SK-N-SH (cell line): ENCODE results near the gene ATN1. TPM values are rescaled to one million over a fixed set of nuclear protein-coding genes. Genes with fewer than 3 reads are reported as not detected.

Experiments used
- CTCF ChIA-PET: fragments of 300-600, 350-600 bp; formaldehyde crosslinking; extraction: SDS; loops from one replicate; lab custom pipeline; 2021; lab: Yijun Ruan, JAX
- POLR2A ChIA-PET: fragments of 350-600 bp; sonication (Branson Sonifier 250); formaldehyde crosslinking; extraction: SDS; loops from one replicate; lab custom pipeline; 2020; ENCODE audit warnings: antibody characterized with exemption, inconsistent platforms; lab: Yijun Ruan, JAX
- DNase-seq: peaks from one replicate; pipeline ENCODE4 v3.0.0; 2012
- H2AFZ ChIP-seq: fragments of 200-600 bp; sonication (generic); 2 replicates; pipeline ENCODE4 v1.8.1; 2016; ENCODE audit warnings: antibody characterized with exemption, mild to moderate bottlenecking, low read depth
- H3F3A ChIP-seq: fragments of 200-600 bp; sonication (generic); replicated peaks from 2 replicates; pipeline ENCODE3; 2016; ENCODE audit warnings: antibody characterized with exemption, mild to moderate bottlenecking; ENCODE audit not compliant: insufficient read depth
- H3K27ac ChIP-seq, 2 experiments: fragments of 200-500 bp in 1 of 2; fragments of 200-600 bp in 1 of 2; sonication (Bioruptor generic) in 1 of 2; sonication (generic), shearing (Covaris generic) in 1 of 2; 2 replicates each; pipeline versions ENCODE4 v1.5.1 to v1.6.1; 2014 to 2016; ENCODE audit warnings: low read depth in 2 of 2, inconsistent platforms in 1 of 2, low read length in 1 of 2, mild to moderate bottlenecking in 1 of 2, mixed read lengths in 1 of 2
- H3K27me3 ChIP-seq: fragments of 200-600 bp; sonication (generic), shearing (Covaris generic); 2 replicates; pipeline ENCODE4 v1.6.1; 2016; ENCODE audit warnings: mixed run types; ENCODE audit not compliant: insufficient read depth
- H3K36me3 ChIP-seq, 2 experiments: fragments of 200-500 bp in 1 of 2; fragments of 200-600 bp in 1 of 2; sonication (Bioruptor generic) in 1 of 2; sonication (generic) in 1 of 2; replicated peaks in 1 of 2; 2 replicates each; pipeline versions ENCODE3 to v1.5.1; 2014 to 2016; ENCODE audit warnings: low read length in 1 of 2, mild to moderate bottlenecking in 1 of 2; ENCODE audit not compliant: insufficient read depth in 2 of 2, control insufficient read depth in 1 of 2
- H3K4me1 ChIP-seq, 2 experiments: fragments of 200-500 bp in 1 of 2; fragments of 200-600 bp in 1 of 2; sonication (Bioruptor generic) in 1 of 2; sonication (generic), shearing (Covaris generic) in 1 of 2; 2 replicates each; pipeline versions ENCODE4 v1.5.1 to v1.6.1; 2014 to 2016; ENCODE audit warnings: low read depth in 1 of 2, low read length in 1 of 2, mixed run types in 1 of 2; ENCODE audit not compliant: insufficient read depth in 2 of 2, control insufficient read depth in 1 of 2
- H3K4me2 ChIP-seq: fragments of 200-600 bp; sonication (generic), shearing (Covaris generic); 2 replicates; pipeline ENCODE4 v1.6.1; 2017; ENCODE audit warnings: mixed run types
- H3K4me3 ChIP-seq, 2 experiments: fragments of 200-500 bp in 1 of 2; fragments of 200-600 bp in 1 of 2; sonication (Bioruptor generic) in 1 of 2; sonication (generic), shearing (Covaris generic) in 1 of 2; 2 replicates each; pipeline versions ENCODE4 v1.5.1 to v1.8.1; 2014 to 2016; ENCODE audit warnings: low read depth in 2 of 2, inconsistent platforms in 1 of 2, low read length in 1 of 2, mild to moderate bottlenecking in 1 of 2, mixed read lengths in 1 of 2, moderate library complexity in 1 of 2
- H3K79me2 ChIP-seq: fragments of 200-600 bp; sonication (generic); 2 replicates; pipeline ENCODE4 v1.8.1; 2017; ENCODE audit warnings: mild to moderate bottlenecking; ENCODE audit not compliant: insufficient read depth
- H3K9ac ChIP-seq: fragments of 200-600 bp; sonication (generic); 2 replicates; pipeline ENCODE4 v1.6.1; 2017; ENCODE audit warnings: mixed run types
- H3K9me2 ChIP-seq: fragments of 200-600 bp; sonication (generic); 2 replicates; pipeline ENCODE4 v1.6.1; 2017; ENCODE audit warnings: mixed run types
- H3K9me3 ChIP-seq: fragments of 200-600 bp; sonication (generic); 2 replicates; pipeline ENCODE4 v1.6.1; 2017; ENCODE audit warnings: mixed run types, mild to moderate bottlenecking, moderate library complexity
- H4K20me1 ChIP-seq: fragments of 200-600 bp; sonication (generic); 2 replicates; pipeline ENCODE4 v1.6.1; 2017; ENCODE audit warnings: mild to moderate bottlenecking, mixed run types; ENCODE audit not compliant: insufficient read depth
- CTCF ChIP-seq: fragments of 200-600 bp; sonication (generic); IDR thresholded peaks from 2 replicates; pipeline ENCODE4 v1.6.1; 2017; ENCODE audit warnings: antibody characterized with exemption, mild to moderate bottlenecking, moderate library complexity
- ELF1 ChIP-seq: IDR thresholded peaks from 2 replicates; pipeline ENCODE4 v1.4.0; 2012
- FOSL2 ChIP-seq: IDR thresholded peaks from 2 replicates; pipeline ENCODE4 v1.4.0; 2012; ENCODE audit warnings: low read depth, mild to moderate bottlenecking, moderate library complexity, borderline replicate concordance
- FOXJ3 ChIP-seq: sonication (generic); formaldehyde crosslinking; IDR thresholded peaks from 2 replicates; pipeline ENCODE4 v1.5.1; 2020; ENCODE audit warnings: mild to moderate bottlenecking, missing genetic modification reagents
- MXI1 ChIP-seq: IDR thresholded peaks from 2 replicates; pipeline ENCODE4 v1.6.1; 2012; ENCODE audit warnings: mild to moderate bottlenecking, low read depth, low read length, improper control_type of control experiment
- NFIC ChIP-seq: IDR thresholded peaks from 2 replicates; pipeline ENCODE4 v1.4.0; 2012; ENCODE audit warnings: borderline replicate concordance
- NRF1 ChIP-seq: IDR thresholded peaks from 2 replicates; pipeline ENCODE4 v1.6.1; 2012; ENCODE audit warnings: low read depth, mild to moderate bottlenecking, low read length
- PBX3 ChIP-seq: IDR thresholded peaks from 2 replicates; pipeline ENCODE4; 2012
- POLR2AphosphoS5 ChIP-seq: IDR thresholded peaks from 2 replicates; pipeline ENCODE4 v1.6.1; 2012; ENCODE audit warnings: low read depth, low read length
- RAD21 ChIP-seq: IDR thresholded peaks from 2 replicates; pipeline ENCODE4 v1.6.1; 2012; ENCODE audit warnings: mild to moderate bottlenecking, low read length
- RXRA ChIP-seq: IDR thresholded peaks from 2 replicates; pipeline ENCODE4 v1.4.0; 2012; ENCODE audit warnings: low read depth, mild to moderate bottlenecking, borderline replicate concordance
- TAF1 ChIP-seq: IDR thresholded peaks from 2 replicates; pipeline ENCODE4 v1.6.1; 2012; ENCODE audit warnings: low read depth, mild to moderate bottlenecking, low read length, moderate library complexity, borderline replicate concordance
- TEAD4 ChIP-seq: IDR thresholded peaks from 2 replicates; pipeline ENCODE4 v1.4.0; 2012; ENCODE audit warnings: mild to moderate bottlenecking, borderline replicate concordance; ENCODE audit not compliant: insufficient read depth
- USF2 ChIP-seq: fragments of 150-350 bp; IDR thresholded peaks from 2 replicates; pipeline ENCODE4 v1.6.1; 2017; ENCODE audit warnings: antibody characterized with exemption, low read length, low read depth, borderline replicate concordance
- YY1 ChIP-seq: IDR thresholded peaks from 2 replicates; pipeline ENCODE4 v1.4.0; 2012; ENCODE audit warnings: low read depth, mild to moderate bottlenecking
- WGBS: methylation state at CpG from one replicate; pipeline ENCODE4 v1.1.6; 2017; ENCODE audit warnings: low lambda C conversion rate; 5-methylcytosine and 5-hydroxymethylcytosine counted together
- polyA plus RNA-seq, 3 experiments: library from polyadenylated mRNA; depleted of rRNA; stranded (reverse); fragments of >200 nt; gene quantifications; 2 replicates each; pipeline ENCODE4 v1.2.3, GENCODE V29; 2012

The ATN1 gene
- polyA plus RNA-seq, 1 of the 3 experiments (the other 2 are of a cell fraction), result 29.3 TPM

GRCh38 chr12:6963016-6963731 is 35.4 kb downstream of the ATN1 start (continued):
- TF ChIP-seq PBX3, result no peak
- TF ChIP-seq TAF1, result no peak
- TF ChIP-seq POLR2AphosphoS5, result no peak
- no peak for TF ChIP-seq YY1
- no peak for TF ChIP-seq USF2
- no peak for TF ChIP-seq RXRA
- TF ChIP-seq NRF1, result no peak
- TF ChIP-seq CTCF, result no peak
- TF ChIP-seq, all 33 proteins: peak for 0

- no peaks in the 10 kb centered on the region for H3K9me2 ChIP-seq
- H3F3A ChIP-seq, result peaks cover 29% of the 10 kb centered on the region
- TF ChIP-seq TEAD4 (no peak), FOXJ3 (CRISPR knock-in tag) (no peak), YY1 (0 out of 2 replicates have a peak, but pooled peaks have one; percentile 20), NFIC (no peak), MXI1 (no peak), RAD21 (no peak), FOSL2 (no peak), ELF1 (no peak), POLR2AphosphoS5 (no peak)
- TF ChIP-seq, all 33 proteins: peak for 1
- Histone ChIP-seq H3K9ac (no peak overlapping the region), H3K9me3 (no peaks in the 10 kb centered on the region), H3K4me1 (peaks cover 2 to 17% of the 10 kb centered on the region in 2 experiments; a peak in 3 of 4 replicates), H3K27ac (no peak overlapping the region; a peak in 1 of 4 replicates), H3K79me2 (peaks cover 12% of the 10 kb centered on the region), H3K36me3 (peaks cover 23 to 44% of the 10 kb centered on the region in 2 experiments), H4K20me1 (no peaks in the 10 kb centered on the region), H3K4me3 (no peak overlapping the region), H2AFZ (no peak overlapping the region), H3K27me3 (no peaks in the 10 kb centered on the region), H3K4me2 (no peak overlapping the region)
- POLR2A ChIA-PET, result interaction anchor here (1.2 to 6.8 kb wide), 3 partner anchors 19 to 91 kb away, joined by 3 to 62 read pairs (median 6); partner anchors contain the start of genes C12orf57, RNU7-1 and SPSB2
- CTCF ChIA-PET, result interaction anchor here (1.0 to 8.0 kb wide), 14 partner anchors 8 to 200 kb away, joined by 3 to 114 read pairs (median 6); partner anchors contain the start of genes C12orf57, C1RL and RNU7-1
- DNase-seq, result peak; percentile 24
- 87% methylated on average over 8 of the region's 17 CpGs for WGBS
These were observed 36.1 kb downstream of the ATN1 start for GRCh38 chr12:6963791-6964413.
